HG03575 (cell line): ENCODE measurements around the gene SALL1.

Experiments used
- ATAC-seq: cut with Tn5 transposase; IDR thresholded peaks from one replicate; pipeline ENCODE4 v1.9.1; 2021; ENCODE audit not compliant: unreplicated experiment, insufficient number of reproducible peaks, low FRiP score; ENCODE audit errors: extremely low read depth

The SALL1 gene

GRCh38 chr16:51146256-51146924, 4.7 kb downstream of the SALL1 start:
- ATAC-seq, result no peak

GRCh38 chr16:51144203-51144602, 6.9 kb downstream of the SALL1 start:
- no peak for ATAC-seq

- ATAC-seq, result no peak
Observed at GRCh38 chr16:51143196-51143977, 7.7 kb downstream of the SALL1 start.

GRCh38 chr16:51141541-51141940, 9.5 kb downstream of the SALL1 start:
- ATAC-seq, result no peak

- ATAC-seq, result no peak
Observed at GRCh38 chr16:51141106-51141505, 10.0 kb downstream of the SALL1 start.

- ATAC-seq, result no peak
Observed at GRCh38 chr16:51140112-51140511, 11.0 kb downstream of the SALL1 start.

- no peak for ATAC-seq
Observed at GRCh38 chr16:51139568-51139967, 11.5 kb downstream of the SALL1 start.

- ATAC-seq, result no peak
Observed at GRCh38 chr16:51138178-51138577, 12.9 kb downstream of the SALL1 start.

GRCh38 chr16:51137097-51137496, 14.0 kb downstream of the SALL1 start:
- no peak for ATAC-seq

- ATAC-seq, result no peak
Observed at GRCh38 chr16:51134876-51135275, 16.2 kb downstream of the SALL1 start.

- ATAC-seq, result no peak
Observed at GRCh38 chr16:51134269-51134812, 16.7 kb downstream of the SALL1 start.

- ATAC-seq, result no peak
Observed at GRCh38 chr16:51133688-51134087, 17.4 kb downstream of the SALL1 start.

- no peak for ATAC-seq
Observed at GRCh38 chr16:51133183-51133582, 17.9 kb downstream of the SALL1 start.

- ATAC-seq, result no peak
Observed at GRCh38 chr16:51132490-51133115, 18.5 kb downstream of the SALL1 start.

- ATAC-seq, result no peak
Observed at GRCh38 chr16:51131619-51132018, 19.5 kb downstream of the SALL1 start.

GRCh38 chr16:51129105-51129504, 22.0 kb downstream of the SALL1 start:
- ATAC-seq, result no peak

GRCh38 chr16:51125992-51126391, 25.1 kb downstream of the SALL1 start:
- ATAC-seq, result no peak

GRCh38 chr16:51124896-51125295, 26.2 kb downstream of the SALL1 start:
- ATAC-seq, result no peak

GRCh38 chr16:51121850-51122249, 29.2 kb downstream of the SALL1 start:
- ATAC-seq, result no peak
